ENCODE results near the gene ATF7IP2.
A peak's percentile ranks its signal among the peaks of the same experiment; 100 is the strongest.
"Not testable (repeated sequence)": the region's sequence is repeated elsewhere in the genome, so short reads cannot be mapped to it uniquely, and the experiment has no call there.

The ATF7IP2 gene

GRCh38 chr16:10465821-10466220 lies 80.0 kb downstream of the ATF7IP2 start:
- no peak for DNase-seq

- DNase-seq, result no peak
These were observed 80.5 kb downstream of the ATF7IP2 start for GRCh38 chr16:10466313-10466712.

- DNase-seq, result no peak
These were observed 81.0 kb downstream of the ATF7IP2 start for GRCh38 chr16:10466861-10467260.

GRCh38 chr16:10476636-10477035 lies 90.8 kb downstream of the ATF7IP2 start:
- not testable (repeated sequence) for DNase-seq

- no peak for DNase-seq
These were observed 94.3 kb downstream of the ATF7IP2 start for GRCh38 chr16:10480151-10480550.

- DNase-seq, result no peak
These were observed 99.3 kb downstream of the ATF7IP2 start for GRCh38 chr16:10485159-10485558.

- DNase-seq, result no peak
These were observed 100.0 kb downstream of the ATF7IP2 start for GRCh38 chr16:10485698-10486382.

- DNase-seq, result no peak
These were observed 104.3 kb downstream of the ATF7IP2 start for GRCh38 chr16:10490141-10490540.

GRCh38 chr16:10493276-10493675 lies 107.4 kb downstream of the ATF7IP2 start:
- DNase-seq, result no peak

GRCh38 chr16:10494343-10495030 lies 108.6 kb downstream of the ATF7IP2 start:
- no peak for DNase-seq

- DNase-seq, result no peak
These were observed 109.1 kb downstream of the ATF7IP2 start for GRCh38 chr16:10495031-10495345.

GRCh38 chr16:10497132-10498101 lies 111.6 kb downstream of the ATF7IP2 start:
- no peak for DNase-seq

- DNase-seq, result no peak
These were observed 114.7 kb downstream of the ATF7IP2 start for GRCh38 chr16:10500582-10500981.

GRCh38 chr16:10501016-10501607 lies 115.3 kb downstream of the ATF7IP2 start:
- no peak for DNase-seq

GRCh38 chr16:10502776-10503175 lies 116.9 kb downstream of the ATF7IP2 start:
- DNase-seq, result no peak

- DNase-seq, result no peak
These were observed 118.6 kb downstream of the ATF7IP2 start for GRCh38 chr16:10504404-10504885.

GRCh38 chr16:10505286-10505685 lies 119.4 kb downstream of the ATF7IP2 start:
- not testable (repeated sequence) for DNase-seq

GRCh38 chr16:10509534-10510025 lies 123.7 kb downstream of the ATF7IP2 start:
- DNase-seq, result peak; percentile 77

- no peak for DNase-seq
These were observed 124.4 kb downstream of the ATF7IP2 start for GRCh38 chr16:10510279-10510678.

- no peak for DNase-seq
These were observed 126.0 kb downstream of the ATF7IP2 start for GRCh38 chr16:10511829-10512228.

- DNase-seq, result peak; percentile 60
These were observed 128.7 kb downstream of the ATF7IP2 start for GRCh38 chr16:10514369-10515055.

GRCh38 chr16:10517868-10518267 lies 132.0 kb downstream of the ATF7IP2 start:
- no peak for DNase-seq

Data from CD4-positive, alpha-beta T cell treated with Interleukin-21 for 1 hour (primary cell).